ENCODE measurements around the gene CYLC2.

CYLC2 gene

DNA sequence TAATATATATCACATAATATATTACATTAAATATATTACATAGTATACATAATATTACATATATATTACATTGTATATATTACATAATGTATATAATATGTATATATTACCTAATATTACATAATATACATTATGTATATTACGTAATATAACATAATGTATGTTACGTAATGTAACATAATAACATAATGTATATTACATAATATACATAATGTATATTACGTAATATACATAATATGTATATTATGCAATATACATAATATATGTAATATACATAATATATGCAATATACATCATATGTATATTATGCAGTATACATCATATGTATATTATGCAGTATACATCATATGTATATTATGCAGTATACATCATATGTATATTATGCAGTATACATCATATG, 19.1 kb downstream of the CYLC2 start:
- TF ChIP-seq FOXP2 (optimal IDR thresholded peaks at IDR 0.05; ENCODE audit: borderline replicate concordance, extremely low read depth, extremely low read length, insufficient read depth): no peak
- TF ChIP-seq, protein P1, sequence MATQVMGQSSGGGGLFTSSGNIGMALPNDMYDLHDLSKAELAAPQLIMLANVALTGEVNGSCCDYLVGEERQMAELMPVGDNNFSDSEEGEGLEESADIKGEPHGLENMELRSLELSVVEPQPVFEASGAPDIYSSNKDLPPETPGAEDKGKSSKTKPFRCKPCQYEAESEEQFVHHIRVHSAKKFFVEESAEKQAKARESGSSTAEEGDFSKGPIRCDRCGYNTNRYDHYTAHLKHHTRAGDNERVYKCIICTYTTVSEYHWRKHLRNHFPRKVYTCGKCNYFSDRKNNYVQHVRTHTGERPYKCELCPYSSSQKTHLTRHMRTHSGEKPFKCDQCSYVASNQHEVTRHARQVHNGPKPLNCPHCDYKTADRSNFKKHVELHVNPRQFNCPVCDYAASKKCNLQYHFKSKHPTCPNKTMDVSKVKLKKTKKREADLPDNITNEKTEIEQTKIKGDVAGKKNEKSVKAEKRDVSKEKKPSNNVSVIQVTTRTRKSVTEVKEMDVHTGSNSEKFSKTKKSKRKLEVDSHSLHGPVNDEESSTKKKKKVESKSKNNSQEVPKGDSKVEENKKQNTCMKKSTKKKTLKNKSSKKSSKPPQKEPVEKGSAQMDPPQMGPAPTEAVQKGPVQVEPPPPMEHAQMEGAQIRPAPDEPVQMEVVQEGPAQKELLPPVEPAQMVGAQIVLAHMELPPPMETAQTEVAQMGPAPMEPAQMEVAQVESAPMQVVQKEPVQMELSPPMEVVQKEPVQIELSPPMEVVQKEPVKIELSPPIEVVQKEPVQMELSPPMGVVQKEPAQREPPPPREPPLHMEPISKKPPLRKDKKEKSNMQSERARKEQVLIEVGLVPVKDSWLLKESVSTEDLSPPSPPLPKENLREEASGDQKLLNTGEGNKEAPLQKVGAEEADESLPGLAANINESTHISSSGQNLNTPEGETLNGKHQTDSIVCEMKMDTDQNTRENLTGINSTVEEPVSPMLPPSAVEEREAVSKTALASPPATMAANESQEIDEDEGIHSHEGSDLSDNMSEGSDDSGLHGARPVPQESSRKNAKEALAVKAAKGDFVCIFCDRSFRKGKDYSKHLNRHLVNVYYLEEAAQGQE (IDR thresholded peaks at IDR 0.05; ENCODE audit: insufficient read depth in 1 of 2, low read depth in 2 of 2, low read length in 2 of 2): no peak
- no peak for TF ChIP-seq SIN3A (IDR thresholded peaks at IDR 0.05; ENCODE audit: borderline replicate concordance, insufficient read depth, low read length)
- no peak for TF ChIP-seq TAF1 (IDR thresholded peaks at IDR 0.05; ENCODE audit: borderline replicate concordance, insufficient read depth, low read length)
- TF ChIP-seq POLR2AphosphoS5 (IDR thresholded peaks at IDR 0.05; ENCODE audit: low read depth, low read length): no peak

DNA sequence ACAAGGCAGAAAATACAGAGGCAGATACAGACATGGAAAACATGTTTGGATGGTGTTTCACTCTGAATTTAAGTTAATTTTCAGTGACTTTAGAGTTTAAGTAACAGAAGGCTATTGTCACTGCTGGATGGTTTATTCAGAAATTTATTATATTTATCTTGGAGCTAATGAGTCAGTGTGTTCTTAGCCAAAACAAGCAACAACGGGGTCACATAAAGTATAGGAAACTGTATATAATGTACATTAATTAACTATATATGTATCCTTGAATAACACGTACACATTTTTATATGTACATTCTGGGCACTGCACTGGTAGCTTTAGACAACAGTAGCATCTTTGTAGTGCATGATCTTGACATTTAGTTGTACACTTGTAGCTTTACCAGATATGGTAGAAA, 30.7 kb downstream of the CYLC2 start:
- TF ChIP-seq POLR2AphosphoS5 (IDR thresholded peaks at IDR 0.05; ENCODE audit: low read depth, low read length) (no peak), FOXP2 (optimal IDR thresholded peaks at IDR 0.05; ENCODE audit: borderline replicate concordance, extremely low read depth, extremely low read length, insufficient read depth) (no peak)

DNA sequence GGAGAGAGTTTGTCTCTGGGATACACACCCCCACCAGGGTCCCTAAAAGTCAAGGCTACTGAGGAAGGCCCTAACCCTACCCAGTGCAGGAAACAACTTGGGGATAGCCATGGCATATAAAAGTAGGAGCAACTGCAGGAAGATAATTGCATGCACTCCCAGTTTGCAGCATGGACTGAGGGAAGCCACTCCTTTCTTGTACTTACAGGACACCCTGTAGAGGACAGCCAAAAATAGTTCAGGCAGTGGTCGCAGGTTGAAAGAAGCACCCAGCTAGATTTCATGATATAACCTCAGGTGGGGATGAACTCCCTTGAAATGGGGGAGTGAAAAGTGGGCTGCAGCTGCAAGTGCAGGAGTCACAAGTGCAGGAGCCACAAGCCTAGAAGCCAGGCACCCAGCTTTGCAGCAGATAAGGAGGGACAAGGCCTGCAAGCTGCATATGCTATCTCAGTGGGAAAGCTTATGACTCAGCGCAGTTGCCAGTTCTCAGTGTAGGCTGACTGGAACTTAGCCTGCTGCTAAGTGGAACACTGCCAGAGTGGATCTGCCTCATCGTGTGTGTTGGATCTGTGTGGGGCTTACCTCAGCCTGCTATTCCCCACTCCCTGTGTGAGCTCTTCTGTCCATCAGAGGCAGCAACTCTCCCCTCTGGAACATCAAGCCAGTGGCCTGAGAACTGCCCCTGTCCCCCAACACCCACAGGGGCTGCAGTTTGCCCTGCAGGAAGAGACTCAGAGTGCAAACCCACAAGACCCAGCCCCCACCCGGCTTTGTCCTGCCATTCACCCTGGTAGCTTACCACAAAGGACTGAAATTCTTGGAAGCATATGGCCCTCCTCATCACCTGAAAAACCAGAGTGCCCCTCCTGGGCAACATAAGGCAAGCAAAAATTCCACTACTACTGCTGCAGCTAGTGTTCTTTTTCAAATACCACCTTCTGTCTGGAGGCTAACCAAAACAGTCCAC, 42.7 kb downstream of the CYLC2 start:
- TF ChIP-seq, protein P1 (IDR thresholded peaks at IDR 0.05; ENCODE audit: insufficient read depth in 1 of 2, low read depth in 2 of 2, low read length in 2 of 2): no peak
- TF ChIP-seq TAF1 (IDR thresholded peaks at IDR 0.05; ENCODE audit: borderline replicate concordance, insufficient read depth, low read length) (no peak), SIN3A (IDR thresholded peaks at IDR 0.05; ENCODE audit: borderline replicate concordance, insufficient read depth, low read length) (no peak), POLR2AphosphoS5 (IDR thresholded peaks at IDR 0.05; ENCODE audit: low read depth, low read length) (no peak), FOXP2 (optimal IDR thresholded peaks at IDR 0.05; ENCODE audit: borderline replicate concordance, extremely low read depth, extremely low read length, insufficient read depth) (no peak)

DNA sequence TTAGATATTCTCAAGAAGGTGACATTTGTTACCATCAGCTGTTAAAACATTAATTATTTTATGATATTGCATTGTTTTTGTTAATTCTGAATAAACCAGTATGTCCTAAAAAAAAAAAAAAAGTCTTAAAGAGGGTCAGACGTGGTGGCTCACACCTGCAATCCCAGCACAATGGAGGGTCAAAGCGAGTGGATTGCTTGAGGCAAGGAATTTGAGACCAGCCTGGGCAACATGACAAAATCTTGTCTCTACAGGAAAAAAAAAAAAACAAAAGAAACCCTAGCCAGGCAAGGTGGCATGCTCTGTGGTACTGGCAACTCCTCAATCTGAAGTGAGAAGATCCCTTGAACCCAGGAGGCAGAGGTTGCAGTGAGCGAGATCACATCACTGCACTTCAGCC, 46.8 kb downstream of the CYLC2 start:
- no peak for TF ChIP-seq POLR2AphosphoS5 (IDR thresholded peaks at IDR 0.05; ENCODE audit: low read depth, low read length)

Measured in PFSK-1 (cell line).